Measurements from ENCODE around the gene ARHGAP25. TPM values are rescaled to one million over a fixed set of nuclear protein-coding genes. Genes with fewer than 3 reads are reported as not detected.

Gene ARHGAP25
- total RNA-seq, 1 donor from 2014 or later, result 1.1 TPM

DNA sequence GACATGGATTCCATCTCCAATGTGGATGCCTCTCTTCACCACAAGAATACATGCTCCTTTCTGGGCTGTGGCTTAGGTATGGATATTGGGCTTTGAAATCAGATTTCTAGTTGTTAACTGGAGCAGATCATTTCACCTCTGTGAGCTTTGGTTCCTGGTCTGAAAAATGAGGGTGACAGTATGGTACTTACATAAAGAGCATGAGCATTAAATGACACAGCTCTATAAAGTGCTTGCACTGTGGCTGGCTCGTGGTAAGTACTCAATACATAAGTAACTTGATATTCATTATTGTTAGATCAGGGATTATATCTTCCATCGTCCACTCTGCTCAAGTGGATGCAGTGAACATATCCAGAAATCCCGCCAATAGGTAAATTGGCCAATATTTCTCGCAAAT lies 33.4 kb downstream of the ARHGAP25 start:
- no peak for DNase-seq (ENCODE audit: extremely low spot score, unreplicated experiment)
- Mint-ChIP-seq H3K27ac (no peak overlapping the region), H3K27me3 (no peaks in the 10 kb centered on the region), H3K4me1 (ENCODE audit: unreplicated experiment) (peaks cover 35% of the 10 kb centered on the region), H3K9me3 (no peaks in the 10 kb centered on the region), H3K4me3 (no peak overlapping the region), H3K36me3 (no peaks in the 10 kb centered on the region)
- no peak for TF ChIP-seq CTCF (conservative IDR thresholded peaks at IDR 0.05)

DNA sequence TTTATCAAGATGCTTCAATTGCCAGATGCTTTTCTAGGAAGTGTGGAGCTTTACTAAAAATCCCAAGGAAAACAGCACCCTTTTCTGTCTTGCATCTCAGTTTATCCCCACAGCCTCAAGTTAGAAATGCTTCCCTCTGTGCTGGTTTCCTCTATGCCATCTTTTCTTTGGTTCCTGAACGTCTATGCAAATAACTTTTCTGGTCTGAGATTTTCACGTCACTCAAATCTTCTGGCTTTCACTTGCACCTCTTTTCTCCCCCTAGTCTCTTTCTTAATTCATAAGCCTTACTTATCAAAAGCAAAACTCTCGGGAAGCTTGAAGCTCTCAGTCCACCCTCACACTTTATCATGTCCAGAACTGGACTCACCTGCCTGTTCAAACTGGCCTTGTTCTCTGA lies 33.9 kb downstream of the ARHGAP25 start:
- Mint-ChIP-seq H3K4me3 (no peak overlapping the region), H3K27me3 (no peaks in the 10 kb centered on the region)
- no peak for TF ChIP-seq CTCF (conservative IDR thresholded peaks at IDR 0.05)

GRCh38 chr2:68768951-68769350 lies 34.3 kb downstream of the ARHGAP25 start:
- no peak for TF ChIP-seq CTCF (conservative IDR thresholded peaks at IDR 0.05)
- H3K4me3 Mint-ChIP-seq, result no peak overlapping the region
- no peak overlapping the region for H3K27ac Mint-ChIP-seq
- no peak for DNase-seq (ENCODE audit: extremely low spot score, unreplicated experiment)
- H3K4me1 Mint-ChIP-seq (ENCODE audit: unreplicated experiment), result peaks cover 35% of the 10 kb centered on the region
- H3K9me3 Mint-ChIP-seq, result no peaks in the 10 kb centered on the region
- H3K36me3 Mint-ChIP-seq, result no peaks in the 10 kb centered on the region
- no peaks in the 10 kb centered on the region for H3K27me3 Mint-ChIP-seq

More for the DNA sequence above, 33.9 kb downstream of the ARHGAP25 start:
- H3K27ac Mint-ChIP-seq, result no peak overlapping the region
- no peak for DNase-seq (ENCODE audit: extremely low spot score, unreplicated experiment)
- H3K4me1 Mint-ChIP-seq (ENCODE audit: unreplicated experiment), result peaks cover 35% of the 10 kb centered on the region
- no peaks in the 10 kb centered on the region for H3K9me3 Mint-ChIP-seq
- H3K36me3 Mint-ChIP-seq, result no peaks in the 10 kb centered on the region

DNA sequence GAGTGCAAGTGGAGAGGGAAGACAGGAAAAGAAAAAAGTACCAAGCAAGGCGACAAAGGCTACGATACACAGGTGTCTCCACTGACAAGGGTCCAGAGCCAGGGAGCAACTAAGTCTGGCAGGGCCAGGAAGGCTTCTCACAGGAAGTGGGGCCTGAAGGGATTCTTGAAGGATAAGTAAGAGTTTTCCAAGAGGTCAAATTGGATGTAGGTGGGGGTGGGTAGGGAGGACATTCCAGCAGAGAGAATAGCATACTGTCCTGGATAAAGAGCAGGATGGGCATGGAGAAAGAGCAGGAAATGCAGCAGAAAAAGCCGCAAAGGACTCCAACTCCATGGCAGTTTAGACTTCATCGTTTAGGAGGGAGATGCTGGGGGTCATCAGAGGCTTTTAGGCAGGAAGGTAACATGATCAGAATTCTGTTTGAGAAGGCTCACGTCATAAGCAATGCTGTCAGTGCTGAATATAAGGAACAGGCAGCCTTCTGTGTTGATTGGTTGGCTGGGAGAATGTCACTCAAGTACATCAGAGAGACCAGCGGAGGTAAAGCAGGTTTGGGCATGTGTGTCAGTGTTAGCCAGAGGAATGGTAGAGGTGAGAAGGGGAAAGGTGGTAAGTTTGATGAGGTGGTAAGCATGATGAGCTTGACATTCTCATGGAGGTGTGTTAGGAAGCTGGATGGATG lies 35.1 kb downstream of the ARHGAP25 start:
- Mint-ChIP-seq H3K4me1 (ENCODE audit: unreplicated experiment) (peaks cover 32% of the 10 kb centered on the region), H3K36me3 (no peaks in the 10 kb centered on the region), H3K27ac (no peak overlapping the region), H3K9me3 (no peaks in the 10 kb centered on the region), H3K27me3 (no peaks in the 10 kb centered on the region), H3K4me3 (no peak overlapping the region)
- TF ChIP-seq CTCF (conservative IDR thresholded peaks at IDR 0.05), result no peak
- DNase-seq (ENCODE audit: extremely low spot score, unreplicated experiment), result no peak

- Mint-ChIP-seq H3K9me3 (no peaks in the 10 kb centered on the region), H3K36me3 (no peaks in the 10 kb centered on the region), H3K4me3 (no peak overlapping the region), H3K4me1 (ENCODE audit: unreplicated experiment) (peaks cover 29% of the 10 kb centered on the region), H3K27me3 (no peaks in the 10 kb centered on the region), H3K27ac (no peak overlapping the region)
- no peak for DNase-seq (ENCODE audit: extremely low spot score, unreplicated experiment)
- no peak for TF ChIP-seq CTCF (conservative IDR thresholded peaks at IDR 0.05)
Observed at GRCh38 chr2:68770271-68771111, 35.9 kb downstream of the ARHGAP25 start.
